Measurements from ENCODE around the gene NKX2-2.

The NKX2-2 gene

DNA sequence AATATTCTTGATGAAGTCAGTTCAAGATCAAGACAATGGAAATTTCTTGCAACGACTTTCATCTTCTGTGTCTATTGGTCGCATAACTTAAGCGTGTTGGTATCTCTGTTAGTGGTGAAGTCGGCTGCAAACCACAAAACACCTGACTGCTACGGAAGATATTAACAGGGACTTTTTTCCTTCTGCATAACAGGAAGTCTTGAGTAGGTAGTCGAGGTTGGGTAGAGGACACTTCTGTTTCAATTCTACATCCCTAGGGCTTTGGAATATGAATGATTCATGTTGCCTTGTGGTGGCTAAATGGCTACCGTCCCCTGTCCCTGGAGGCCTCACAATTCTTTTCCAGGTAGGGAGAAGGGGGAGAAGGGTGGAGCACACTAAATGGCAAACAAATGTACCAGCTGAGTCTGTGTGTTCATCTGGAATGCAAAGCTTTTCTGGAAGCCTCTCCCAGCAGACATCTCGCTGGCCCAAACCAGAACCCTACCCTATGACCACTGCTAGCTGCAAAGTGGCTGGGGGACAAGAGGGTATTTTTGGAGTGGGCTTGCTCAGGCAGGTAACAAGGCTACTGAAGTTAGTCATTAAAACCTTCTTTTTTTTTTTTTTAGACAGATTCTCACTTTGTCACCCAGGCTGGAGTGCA is 34.6 kb upstream of the NKX2-2 start:
- DNase-seq, result peak; percentile 29 to 52 (median 30)
- no peaks in the 10 kb centered on the region for H3K9me3 ChIP-seq (ENCODE audit: control insufficient read depth, low read length)
- H3K4me1 ChIP-seq (ENCODE audit: control insufficient read depth, insufficient read depth, low read length, poor library complexity, severe bottlenecking), result peaks cover 19% of the 10 kb centered on the region
- no peak overlapping the region for H3K4me3 ChIP-seq (ENCODE audit: insufficient read depth, low read depth, low read length, poor library complexity, severe bottlenecking)
- no peaks in the 10 kb centered on the region for H3K27me3 ChIP-seq (replicated peaks; ENCODE audit: control insufficient read depth, insufficient read depth, low read length, poor library complexity, severe bottlenecking)
- H3K36me3 ChIP-seq (ENCODE audit: control insufficient read depth, insufficient read depth, low read length), result no peaks in the 10 kb centered on the region
- H3K27ac ChIP-seq (ENCODE audit: insufficient read depth, low read length, poor library complexity, severe bottlenecking), result peak overlapping the region; percentile 61

DNA sequence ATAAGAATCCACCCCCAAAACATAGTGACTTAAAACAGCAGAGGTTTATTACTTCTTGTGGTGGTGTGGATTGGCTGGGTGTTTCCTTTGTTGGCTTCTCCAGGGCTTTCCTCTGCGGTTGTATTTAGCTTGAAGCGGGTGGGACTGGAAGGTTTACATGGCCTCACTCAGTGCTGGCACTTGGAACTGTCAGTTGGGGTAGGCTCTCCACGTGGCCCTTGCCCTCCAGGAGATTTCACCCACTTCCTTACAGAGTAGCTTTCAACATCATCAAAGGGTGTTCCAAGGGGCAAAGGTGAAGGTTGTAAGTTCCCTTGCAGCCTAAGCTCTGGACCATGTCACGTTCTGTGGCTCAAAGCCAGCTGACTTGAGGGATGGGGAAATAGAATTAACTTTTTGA is 32.5 kb upstream of the NKX2-2 start:
- Histone ChIP-seq H3K27me3 (replicated peaks; ENCODE audit: control insufficient read depth, insufficient read depth, low read length, poor library complexity, severe bottlenecking) (no peaks in the 10 kb centered on the region), H3K36me3 (ENCODE audit: control insufficient read depth, insufficient read depth, low read length) (no peaks in the 10 kb centered on the region), H3K27ac (ENCODE audit: insufficient read depth, low read length, poor library complexity, severe bottlenecking) (no peak overlapping the region), H3K4me1 (ENCODE audit: control insufficient read depth, insufficient read depth, low read length, poor library complexity, severe bottlenecking) (peaks cover 19% of the 10 kb centered on the region), H3K4me3 (ENCODE audit: insufficient read depth, low read depth, low read length, poor library complexity, severe bottlenecking) (no peak overlapping the region), H3K9me3 (ENCODE audit: control insufficient read depth, low read length) (no peaks in the 10 kb centered on the region)
- no peak for DNase-seq

DNA sequence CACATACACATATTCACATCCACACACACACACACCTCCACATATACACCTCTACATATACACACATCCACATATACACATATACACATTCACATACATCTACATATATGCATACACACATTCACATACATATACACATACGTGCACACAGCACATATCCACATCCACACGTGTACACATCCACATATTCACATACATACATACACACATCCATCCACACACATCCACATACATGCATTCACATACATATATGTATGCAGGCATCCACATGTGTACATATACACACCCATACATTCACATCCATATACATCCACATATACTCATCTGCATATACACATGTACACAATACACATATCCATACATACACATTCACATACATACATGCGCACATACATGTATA is 25.6 kb upstream of the NKX2-2 start:
- H3K4me1 ChIP-seq (ENCODE audit: control insufficient read depth, insufficient read depth, low read length, poor library complexity, severe bottlenecking), result no peaks in the 10 kb centered on the region
- no peak overlapping the region for H3K4me3 ChIP-seq (ENCODE audit: insufficient read depth, low read depth, low read length, poor library complexity, severe bottlenecking)
- no peak for DNase-seq
- H3K27ac ChIP-seq (ENCODE audit: insufficient read depth, low read length, poor library complexity, severe bottlenecking), result no peak overlapping the region
- no peaks in the 10 kb centered on the region for H3K36me3 ChIP-seq (ENCODE audit: control insufficient read depth, insufficient read depth, low read length)
- H3K9me3 ChIP-seq (ENCODE audit: control insufficient read depth, low read length), result no peaks in the 10 kb centered on the region
- peaks cover 1% of the 10 kb centered on the region for H3K27me3 ChIP-seq (replicated peaks; ENCODE audit: control insufficient read depth, insufficient read depth, low read length, poor library complexity, severe bottlenecking)

DNA sequence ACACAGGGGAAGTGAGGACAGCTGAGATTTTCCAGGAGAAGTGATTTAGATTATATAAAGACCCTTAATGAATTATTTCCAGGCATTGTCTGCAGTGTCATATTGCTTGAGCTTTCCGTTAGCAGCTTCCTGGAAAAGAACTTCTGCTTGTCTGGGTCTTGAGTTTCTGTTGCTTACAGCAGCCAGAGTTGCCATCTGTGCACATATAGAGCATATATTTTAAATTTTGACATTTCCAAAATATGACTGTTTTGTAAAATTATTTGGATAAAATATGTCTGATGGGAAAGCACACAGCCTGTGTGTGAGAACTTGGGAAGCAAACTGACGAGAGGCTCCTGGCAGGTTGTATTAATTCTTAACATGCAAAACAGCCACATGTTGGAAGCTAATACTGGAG is 21.0 kb upstream of the NKX2-2 start:
- H3K9me3 ChIP-seq (ENCODE audit: control insufficient read depth, low read length), result no peaks in the 10 kb centered on the region
- DNase-seq, result no peak
- H3K36me3 ChIP-seq (ENCODE audit: control insufficient read depth, insufficient read depth, low read length), result no peaks in the 10 kb centered on the region
- no peak overlapping the region for H3K27ac ChIP-seq (ENCODE audit: insufficient read depth, low read length, poor library complexity, severe bottlenecking)
- H3K4me1 ChIP-seq (ENCODE audit: control insufficient read depth, insufficient read depth, low read length, poor library complexity, severe bottlenecking), result no peaks in the 10 kb centered on the region
- peaks cover 2% of the 10 kb centered on the region for H3K27me3 ChIP-seq (replicated peaks; ENCODE audit: control insufficient read depth, insufficient read depth, low read length, poor library complexity, severe bottlenecking)
- H3K4me3 ChIP-seq (ENCODE audit: insufficient read depth, low read depth, low read length, poor library complexity, severe bottlenecking), result no peak overlapping the region

DNA sequence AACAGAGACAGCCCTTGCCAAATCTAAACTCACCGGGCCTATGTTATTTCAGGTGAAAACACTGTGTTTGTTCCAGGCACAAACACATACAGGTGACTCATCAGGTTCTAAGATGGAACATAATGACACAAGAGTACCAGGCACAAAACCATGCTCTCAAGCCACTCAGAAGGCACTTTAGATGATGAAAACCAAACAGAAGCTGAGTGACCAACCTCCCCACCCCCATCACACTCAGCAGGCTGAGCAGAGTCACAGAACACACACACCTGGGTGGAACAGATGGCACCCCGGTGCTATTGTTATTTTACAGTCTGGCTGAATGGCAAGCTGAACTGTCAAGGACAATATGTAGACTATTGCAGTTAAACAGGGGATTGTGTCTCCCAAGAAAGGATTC is 20.6 kb upstream of the NKX2-2 start:
- H3K27me3 ChIP-seq (replicated peaks; ENCODE audit: control insufficient read depth, insufficient read depth, low read length, poor library complexity, severe bottlenecking), result peaks cover 2% of the 10 kb centered on the region
- H3K36me3 ChIP-seq (ENCODE audit: control insufficient read depth, insufficient read depth, low read length), result no peaks in the 10 kb centered on the region
- no peak overlapping the region for H3K27ac ChIP-seq (ENCODE audit: insufficient read depth, low read length, poor library complexity, severe bottlenecking)
- DNase-seq, result no peak
- H3K4me3 ChIP-seq (ENCODE audit: insufficient read depth, low read depth, low read length, poor library complexity, severe bottlenecking), result no peak overlapping the region
- H3K9me3 ChIP-seq (ENCODE audit: control insufficient read depth, low read length), result no peaks in the 10 kb centered on the region
- H3K4me1 ChIP-seq (ENCODE audit: control insufficient read depth, insufficient read depth, low read length, poor library complexity, severe bottlenecking), result no peaks in the 10 kb centered on the region

DNA sequence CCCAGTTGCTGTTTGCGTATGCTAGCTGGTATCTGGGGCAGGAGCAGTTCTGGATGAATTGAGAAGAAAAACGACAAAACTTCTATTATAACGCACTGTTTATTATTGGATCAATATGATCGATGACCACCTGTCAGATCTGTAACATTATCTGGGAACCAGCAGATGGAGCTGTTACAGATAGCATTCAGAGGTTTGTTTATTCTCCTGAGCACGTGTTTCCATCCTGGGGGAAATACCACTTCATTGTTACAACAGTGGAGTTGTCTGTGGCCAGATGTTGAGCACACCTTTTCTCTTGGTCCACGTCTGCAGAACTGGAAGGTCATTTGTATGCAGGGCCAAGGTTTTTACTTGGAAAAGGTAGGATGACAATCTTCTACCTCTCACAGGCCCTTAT is 16.0 kb upstream of the NKX2-2 start:
- no peak for DNase-seq
- no peaks in the 10 kb centered on the region for H3K4me1 ChIP-seq (ENCODE audit: control insufficient read depth, insufficient read depth, low read length, poor library complexity, severe bottlenecking)
- H3K27me3 ChIP-seq (replicated peaks; ENCODE audit: control insufficient read depth, insufficient read depth, low read length, poor library complexity, severe bottlenecking), result peaks cover 5% of the 10 kb centered on the region
- H3K4me3 ChIP-seq (ENCODE audit: insufficient read depth, low read depth, low read length, poor library complexity, severe bottlenecking), result no peak overlapping the region
- no peaks in the 10 kb centered on the region for H3K9me3 ChIP-seq (ENCODE audit: control insufficient read depth, low read length)
- H3K27ac ChIP-seq (ENCODE audit: insufficient read depth, low read length, poor library complexity, severe bottlenecking), result no peak overlapping the region
- H3K36me3 ChIP-seq (ENCODE audit: control insufficient read depth, insufficient read depth, low read length), result no peaks in the 10 kb centered on the region

DNA sequence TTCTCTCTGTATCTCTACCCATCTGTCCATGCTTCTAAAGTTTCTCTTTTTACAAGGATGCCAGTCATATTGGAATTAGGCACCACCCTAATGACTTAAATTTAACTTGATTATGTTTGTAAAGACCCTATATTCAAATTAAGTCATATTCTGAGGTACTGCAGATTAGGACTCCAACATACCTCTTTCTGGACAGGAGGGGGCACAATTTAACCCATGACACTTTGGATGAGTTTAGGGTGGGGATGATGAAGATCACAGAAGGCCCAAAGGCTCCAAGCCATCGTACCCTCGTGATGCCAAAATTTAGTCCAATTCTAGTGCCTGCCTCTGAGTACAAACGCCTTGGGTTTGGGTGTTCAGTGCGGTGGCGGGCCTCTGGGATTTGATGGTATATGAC is 15.0 kb upstream of the NKX2-2 start:
- Histone ChIP-seq H3K9me3 (ENCODE audit: control insufficient read depth, low read length) (no peaks in the 10 kb centered on the region), H3K27me3 (replicated peaks; ENCODE audit: control insufficient read depth, insufficient read depth, low read length, poor library complexity, severe bottlenecking) (peaks cover 9% of the 10 kb centered on the region), H3K4me1 (ENCODE audit: control insufficient read depth, insufficient read depth, low read length, poor library complexity, severe bottlenecking) (no peaks in the 10 kb centered on the region), H3K36me3 (ENCODE audit: control insufficient read depth, insufficient read depth, low read length) (no peaks in the 10 kb centered on the region), H3K4me3 (ENCODE audit: insufficient read depth, low read depth, low read length, poor library complexity, severe bottlenecking) (no peak overlapping the region), H3K27ac (ENCODE audit: insufficient read depth, low read length, poor library complexity, severe bottlenecking) (no peak overlapping the region)
- no peak for DNase-seq

DNA sequence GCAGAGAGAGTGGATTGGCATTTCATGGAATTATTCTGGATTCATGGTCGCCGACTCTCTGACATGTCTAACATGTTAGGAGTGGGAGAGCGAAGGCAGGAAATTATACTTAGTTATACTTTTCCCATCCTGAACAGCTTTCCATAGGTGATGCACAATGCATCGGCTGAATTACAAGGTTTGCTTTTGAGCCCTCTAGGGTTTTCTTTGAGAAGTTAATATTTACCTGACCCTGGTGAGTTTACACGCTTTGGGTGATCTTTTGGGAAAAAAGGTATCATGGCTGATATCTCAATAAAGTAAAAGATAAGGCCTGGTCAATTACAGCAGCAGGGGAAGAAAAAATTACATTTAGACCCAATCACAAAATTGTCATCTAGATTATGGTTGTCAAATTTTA is 14.0 kb upstream of the NKX2-2 start:
- DNase-seq, result no peak
- H3K4me3 ChIP-seq (ENCODE audit: insufficient read depth, low read depth, low read length, poor library complexity, severe bottlenecking), result no peak overlapping the region
- H3K27me3 ChIP-seq (replicated peaks; ENCODE audit: control insufficient read depth, insufficient read depth, low read length, poor library complexity, severe bottlenecking), result peaks cover 17% of the 10 kb centered on the region
- no peaks in the 10 kb centered on the region for H3K9me3 ChIP-seq (ENCODE audit: control insufficient read depth, low read length)
- peaks cover under 1% of the 10 kb centered on the region for H3K4me1 ChIP-seq (ENCODE audit: control insufficient read depth, insufficient read depth, low read length, poor library complexity, severe bottlenecking)
- no peak overlapping the region for H3K27ac ChIP-seq (ENCODE audit: insufficient read depth, low read length, poor library complexity, severe bottlenecking)
- no peaks in the 10 kb centered on the region for H3K36me3 ChIP-seq (ENCODE audit: control insufficient read depth, insufficient read depth, low read length)

DNA sequence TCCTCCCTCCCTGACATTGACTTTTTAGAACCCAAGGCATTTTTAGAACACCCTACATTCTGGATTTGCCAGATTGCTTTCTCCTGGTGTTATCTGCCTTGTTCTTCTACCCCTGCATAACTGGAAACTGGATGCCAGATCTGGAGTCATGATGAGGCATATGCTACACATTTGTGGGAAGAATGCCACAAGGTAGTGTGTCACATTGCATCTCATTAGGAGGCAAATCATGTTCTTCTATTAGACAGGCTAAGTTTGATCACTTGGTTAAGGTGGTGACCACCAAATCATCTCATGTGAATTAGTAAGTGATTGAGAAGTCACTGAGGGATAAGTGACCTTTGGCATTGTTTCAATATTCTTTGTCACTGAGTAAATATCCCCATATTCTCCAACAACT is 12.9 kb upstream of the NKX2-2 start:
- Histone ChIP-seq H3K27me3 (replicated peaks; ENCODE audit: control insufficient read depth, insufficient read depth, low read length, poor library complexity, severe bottlenecking) (peaks cover 20% of the 10 kb centered on the region), H3K4me1 (ENCODE audit: control insufficient read depth, insufficient read depth, low read length, poor library complexity, severe bottlenecking) (peaks cover 10% of the 10 kb centered on the region), H3K27ac (ENCODE audit: insufficient read depth, low read length, poor library complexity, severe bottlenecking) (no peak overlapping the region), H3K4me3 (ENCODE audit: insufficient read depth, low read depth, low read length, poor library complexity, severe bottlenecking) (no peak overlapping the region), H3K36me3 (ENCODE audit: control insufficient read depth, insufficient read depth, low read length) (no peaks in the 10 kb centered on the region), H3K9me3 (ENCODE audit: control insufficient read depth, low read length) (no peaks in the 10 kb centered on the region)
- DNase-seq, result no peak

DNA sequence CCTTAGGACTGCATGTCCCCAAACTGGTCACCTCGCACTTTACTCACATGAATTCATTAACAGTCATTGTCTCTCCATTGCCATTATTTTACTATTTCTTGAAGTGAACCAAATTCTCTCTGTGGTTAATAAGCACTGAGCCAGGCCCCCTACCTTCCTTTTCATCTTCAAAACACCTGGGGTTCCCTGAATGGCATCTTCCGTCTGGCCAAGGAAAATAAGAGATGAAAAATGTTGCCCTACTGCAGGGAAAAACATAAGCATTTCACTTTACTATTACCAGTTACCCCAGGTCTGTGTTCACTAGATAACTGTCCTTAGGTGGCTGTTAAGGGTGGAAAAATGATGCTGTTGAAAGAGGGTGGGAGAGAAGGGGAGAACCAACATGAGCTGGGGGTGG is 10.0 kb upstream of the NKX2-2 start:
- Histone ChIP-seq H3K36me3 (ENCODE audit: control insufficient read depth, insufficient read depth, low read length) (no peaks in the 10 kb centered on the region), H3K9me3 (ENCODE audit: control insufficient read depth, low read length) (no peaks in the 10 kb centered on the region), H3K27me3 (replicated peaks; ENCODE audit: control insufficient read depth, insufficient read depth, low read length, poor library complexity, severe bottlenecking) (peaks cover 43% of the 10 kb centered on the region), H3K27ac (ENCODE audit: insufficient read depth, low read length, poor library complexity, severe bottlenecking) (no peak overlapping the region), H3K4me1 (ENCODE audit: control insufficient read depth, insufficient read depth, low read length, poor library complexity, severe bottlenecking) (peaks cover 18% of the 10 kb centered on the region), H3K4me3 (ENCODE audit: insufficient read depth, low read depth, low read length, poor library complexity, severe bottlenecking) (no peak overlapping the region)
- no peak for DNase-seq
